ENCODE data around the gene ANKFY1.
A peak's percentile ranks its signal among the peaks of the same experiment; 100 is the strongest.
"Not testable (repeated sequence)": the region's sequence is repeated elsewhere in the genome, so short reads cannot be mapped to it uniquely, and the experiment has no call there.

Gene ANKFY1

DNA sequence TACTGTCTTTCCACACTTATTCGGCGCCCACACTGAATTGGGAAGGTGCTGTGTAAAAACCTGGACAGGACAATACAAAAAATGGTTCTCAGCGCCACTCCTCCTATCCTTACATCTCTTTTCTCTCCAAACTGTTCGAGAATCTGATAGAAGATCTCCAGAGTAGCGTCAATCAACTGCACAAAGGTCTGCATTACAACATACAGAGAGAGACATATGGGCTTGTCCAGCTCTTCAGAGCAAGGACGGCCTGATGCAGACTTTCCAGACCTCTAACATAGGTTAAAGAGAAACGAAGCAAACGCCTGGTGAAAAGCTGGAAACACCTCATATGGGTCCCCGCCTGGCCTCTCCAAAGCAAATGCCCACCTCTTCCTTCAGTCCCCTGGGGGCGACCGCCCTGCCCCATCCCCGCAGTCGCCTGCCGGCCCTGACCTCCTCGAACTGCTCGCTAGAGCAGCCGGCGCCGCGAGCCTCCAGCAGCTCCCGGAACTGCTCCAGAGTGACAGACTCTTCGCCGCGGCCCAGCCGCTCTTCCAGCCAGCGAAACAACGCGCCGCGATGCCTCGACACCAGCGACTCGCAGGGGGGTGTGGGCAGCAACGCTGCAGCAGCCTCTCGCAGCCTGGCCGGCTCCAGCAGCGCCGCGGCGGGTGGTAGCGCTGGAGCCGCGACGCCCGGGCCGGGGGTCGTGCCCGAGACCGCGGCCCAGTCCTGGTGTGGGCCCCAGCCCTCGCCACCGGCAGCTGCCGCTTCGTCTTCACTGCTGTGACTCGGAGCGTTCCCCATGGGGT is 121.5 kb downstream of the ANKFY1 start:
- Histone ChIP-seq H3K4me1 (no peaks in the 10 kb centered on the region), H3K9me3 (no peaks in the 10 kb centered on the region), H3K4me3 (ENCODE audit: low read depth, low read length) (peak overlapping the region; percentile 82), H3K27me3 (no peaks in the 10 kb centered on the region), H3K36me3 (no peaks in the 10 kb centered on the region)
- DNase-seq, result peak; percentile 20
- TF ChIP-seq, protein P1, sequence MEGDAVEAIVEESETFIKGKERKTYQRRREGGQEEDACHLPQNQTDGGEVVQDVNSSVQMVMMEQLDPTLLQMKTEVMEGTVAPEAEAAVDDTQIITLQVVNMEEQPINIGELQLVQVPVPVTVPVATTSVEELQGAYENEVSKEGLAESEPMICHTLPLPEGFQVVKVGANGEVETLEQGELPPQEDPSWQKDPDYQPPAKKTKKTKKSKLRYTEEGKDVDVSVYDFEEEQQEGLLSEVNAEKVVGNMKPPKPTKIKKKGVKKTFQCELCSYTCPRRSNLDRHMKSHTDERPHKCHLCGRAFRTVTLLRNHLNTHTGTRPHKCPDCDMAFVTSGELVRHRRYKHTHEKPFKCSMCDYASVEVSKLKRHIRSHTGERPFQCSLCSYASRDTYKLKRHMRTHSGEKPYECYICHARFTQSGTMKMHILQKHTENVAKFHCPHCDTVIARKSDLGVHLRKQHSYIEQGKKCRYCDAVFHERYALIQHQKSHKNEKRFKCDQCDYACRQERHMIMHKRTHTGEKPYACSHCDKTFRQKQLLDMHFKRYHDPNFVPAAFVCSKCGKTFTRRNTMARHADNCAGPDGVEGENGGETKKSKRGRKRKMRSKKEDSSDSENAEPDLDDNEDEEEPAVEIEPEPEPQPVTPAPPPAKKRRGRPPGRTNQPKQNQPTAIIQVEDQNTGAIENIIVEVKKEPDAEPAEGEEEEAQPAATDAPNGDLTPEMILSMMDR (IDR thresholded peaks at IDR 0.05; ENCODE audit: low read depth, low read length), result no peak

DNA sequence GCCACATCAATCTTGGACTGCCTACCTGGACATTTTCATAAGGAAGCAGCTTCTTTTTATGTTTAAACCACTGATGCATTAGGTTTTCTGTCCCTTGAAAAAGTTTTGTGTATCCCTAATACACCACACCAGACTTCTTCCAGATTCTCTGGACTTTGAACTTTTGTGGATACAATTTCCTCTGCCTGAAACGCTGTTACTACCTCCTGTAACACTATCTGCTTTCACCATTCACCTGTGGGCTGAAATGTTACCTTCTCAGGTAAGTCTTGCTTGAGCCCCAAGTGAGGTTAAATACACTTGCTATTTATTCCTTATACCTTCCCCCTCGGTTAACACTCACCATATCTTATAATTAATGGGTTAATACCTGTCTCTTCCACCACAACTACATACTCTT is 123.7 kb downstream of the ANKFY1 start:
- Histone ChIP-seq H3K36me3 (no peaks in the 10 kb centered on the region), H3K4me3 (ENCODE audit: low read depth, low read length) (no peak overlapping the region)

DNA sequence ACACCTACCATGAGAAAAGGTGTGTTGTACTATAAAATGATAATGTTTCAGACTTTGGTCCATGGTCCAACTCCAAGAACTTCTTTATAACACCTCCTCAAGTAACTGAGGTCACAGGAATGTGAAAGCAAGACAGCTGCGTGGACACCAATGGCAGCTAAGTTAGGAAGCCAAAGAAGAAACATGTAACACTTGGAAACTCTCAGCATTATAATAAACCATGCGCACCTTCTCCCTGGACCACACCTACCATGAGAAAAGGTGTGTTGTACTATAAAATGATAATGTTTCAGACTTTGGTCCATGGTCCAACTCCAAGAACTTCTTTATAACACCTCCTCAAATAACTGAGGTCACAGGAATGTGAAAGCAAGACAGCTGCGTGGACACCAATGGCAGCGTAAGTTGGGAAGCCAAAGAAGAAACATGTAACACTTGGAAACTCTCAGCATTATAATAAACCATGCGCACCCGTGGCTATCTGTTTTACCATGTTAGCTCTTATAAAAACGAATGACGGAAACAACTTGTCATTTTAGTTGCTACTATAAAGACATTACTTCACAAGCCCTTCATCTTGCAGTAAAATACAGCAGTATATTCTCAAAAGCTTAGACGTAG is 124.8 kb downstream of the ANKFY1 start:
- H3K27me3 ChIP-seq; DNase-seq; H3K4me1 ChIP-seq; H3K4me3 ChIP-seq (ENCODE audit: low read depth, low read length); H3K36me3 ChIP-seq; H3K9me3 ChIP-seq: not testable (repeated sequence)

More for the DNA sequence above, 123.7 kb downstream of the ANKFY1 start:
- Histone ChIP-seq H3K4me1 (no peaks in the 10 kb centered on the region), H3K9me3 (no peaks in the 10 kb centered on the region), H3K27me3 (no peaks in the 10 kb centered on the region)
- TF ChIP-seq, protein P1 (IDR thresholded peaks at IDR 0.05; ENCODE audit: low read depth, low read length), result no peak
- no peak for DNase-seq

DNA sequence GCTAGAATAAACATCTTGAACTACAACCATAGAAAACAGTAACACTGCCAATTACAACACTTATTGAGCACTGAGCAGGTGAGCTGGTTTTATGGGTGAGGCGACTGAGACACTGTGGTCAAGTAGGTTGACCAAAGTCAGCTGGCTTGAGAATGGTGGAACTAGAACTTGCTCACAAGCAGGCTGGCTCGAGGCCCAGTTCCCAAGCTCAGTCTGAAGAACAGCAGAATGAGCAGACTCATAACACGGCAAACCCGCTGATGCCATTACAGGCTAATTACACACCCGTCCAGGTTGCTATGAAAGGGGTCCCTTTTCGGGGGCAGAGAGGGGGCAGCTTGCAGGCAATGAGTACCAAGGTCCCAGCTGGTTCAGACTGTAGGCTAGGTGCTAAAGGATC is 127.4 kb downstream of the ANKFY1 start:
- Histone ChIP-seq H3K4me1 (no peaks in the 10 kb centered on the region), H3K4me3 (ENCODE audit: low read depth, low read length) (no peak overlapping the region), H3K36me3 (no peaks in the 10 kb centered on the region), H3K27me3 (no peaks in the 10 kb centered on the region), H3K9me3 (no peaks in the 10 kb centered on the region)
- no peak for DNase-seq
- TF ChIP-seq, protein P1 (IDR thresholded peaks at IDR 0.05; ENCODE audit: low read depth, low read length), result no peak

DNA sequence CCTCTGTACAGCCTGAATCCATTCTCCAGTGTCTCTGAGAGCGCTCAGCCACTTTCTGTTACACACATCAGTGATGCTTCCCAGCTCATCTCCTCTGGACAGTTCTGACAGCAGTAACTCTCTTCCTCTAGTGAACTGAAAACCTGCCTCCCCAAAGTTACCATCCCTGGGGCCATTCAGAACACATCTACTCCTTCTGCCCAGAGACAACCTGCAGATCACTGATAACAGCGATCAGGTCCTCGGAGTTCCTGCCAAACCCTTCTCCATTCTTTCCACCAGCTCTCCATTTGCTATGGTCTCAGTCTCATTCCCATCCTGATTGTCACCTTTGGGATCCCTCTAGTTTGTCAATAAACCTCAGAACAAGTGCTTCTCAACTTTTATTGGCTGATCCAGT is 128.3 kb downstream of the ANKFY1 start:
- Histone ChIP-seq H3K27me3 (no peaks in the 10 kb centered on the region), H3K4me1 (no peaks in the 10 kb centered on the region), H3K36me3 (no peaks in the 10 kb centered on the region), H3K9me3 (no peaks in the 10 kb centered on the region), H3K4me3 (ENCODE audit: low read depth, low read length) (no peak overlapping the region)
- TF ChIP-seq, protein P1 (IDR thresholded peaks at IDR 0.05; ENCODE audit: low read depth, low read length), result no peak
- no peak for DNase-seq

DNA sequence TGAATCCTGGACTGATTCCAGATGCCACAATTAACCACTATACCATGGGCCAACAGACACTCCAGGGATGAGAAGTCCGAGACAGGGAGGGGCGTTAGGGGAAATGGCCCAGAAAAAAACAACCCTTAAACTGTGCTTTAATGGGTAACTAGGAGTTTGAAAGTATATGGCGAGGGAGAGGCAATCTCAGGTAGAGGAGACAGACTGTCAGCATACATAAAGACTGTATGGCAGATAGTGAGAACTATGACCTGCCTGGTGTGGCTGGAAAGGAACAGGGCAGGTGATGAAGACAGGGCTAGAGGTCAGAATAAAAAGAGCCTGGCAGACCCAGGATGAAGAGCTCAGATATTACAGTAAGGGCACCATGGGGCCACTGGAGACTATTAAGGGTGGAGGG is 129.1 kb downstream of the ANKFY1 start:
- Histone ChIP-seq H3K9me3 (no peaks in the 10 kb centered on the region), H3K27me3 (no peaks in the 10 kb centered on the region), H3K36me3 (no peaks in the 10 kb centered on the region), H3K4me1 (no peaks in the 10 kb centered on the region), H3K4me3 (ENCODE audit: low read depth, low read length) (no peak overlapping the region)
- DNase-seq, result no peak
- TF ChIP-seq, protein P1 (IDR thresholded peaks at IDR 0.05; ENCODE audit: low read depth, low read length), result no peak

Measured in BE2C (cell line).